CD8-positive, alpha-beta memory T cell (primary cell): ENCODE measurements around the gene EFCAB6. TPM values are rescaled to one million over a fixed set of nuclear protein-coding genes. Genes with fewer than 3 reads are reported as not detected.

Experiments used
- CTCF ChIA-PET: fragments of 350-600 bp; sonication (Branson Sonifier 250); formaldehyde crosslinking; loops from one replicate; lab custom pipeline; 2021; ENCODE audit warnings: antibody characterized with exemption; lab: Charles Lee
- POLR2A ChIA-PET: fragments of 350-600 bp; sonication (Branson Sonifier 250); formaldehyde crosslinking; loops from one replicate; lab custom pipeline; 2021; ENCODE audit warnings: antibody characterized with exemption; lab: Charles Lee
- DNase-seq, 5 donors: peaks; one replicate each; pipeline versions ENCODE4 v3.0.0 to v3.0.0-alpha.2; 2020 to 2022; ENCODE audit warnings: mixed read lengths in 1 of 5
- H3K27ac ChIP-seq: one replicate; pipeline ENCODE4 v1.7.0; 2013; ENCODE audit warnings: low read depth, mild to moderate bottlenecking, low read length, moderate library complexity
- H3K27me3 ChIP-seq: 2 replicates; pipeline ENCODE4 v1.7.0; 2013; ENCODE audit warnings: low read length, mild to moderate bottlenecking; ENCODE audit not compliant: insufficient read depth, poor library complexity, severe bottlenecking
- H3K36me3 ChIP-seq: 2 replicates; pipeline ENCODE4 v1.7.0; 2013; ENCODE audit warnings: mild to moderate bottlenecking, low read length, moderate library complexity; ENCODE audit not compliant: insufficient read depth
- H3K4me1 ChIP-seq: 2 replicates; pipeline ENCODE4 v1.7.0; 2013; ENCODE audit warnings: mild to moderate bottlenecking, low read length, moderate library complexity; ENCODE audit not compliant: insufficient read depth
- H3K4me3 ChIP-seq: 2 replicates; pipeline ENCODE4 v1.7.0; 2013; ENCODE audit warnings: mild to moderate bottlenecking, low read length
- H3K9me3 ChIP-seq: 2 replicates; pipeline ENCODE4 v1.7.0; 2013; ENCODE audit warnings: mild to moderate bottlenecking, low read length
- H3K27ac Mint-ChIP-seq, 8 donors: one replicate each; pipeline ENCODE4 v1.8.0; 2020 to 2021; ENCODE audit warnings: mixed read lengths in 8 of 8, mild to moderate bottlenecking in 6 of 8, inconsistent platforms in 3 of 8, moderate library complexity in 3 of 8
- H3K27me3 Mint-ChIP-seq, 2 donors: one replicate each; pipeline ENCODE4 v1.8.0; 2020 to 2021; ENCODE audit warnings: mixed read lengths in 2 of 2, mild to moderate bottlenecking in 1 of 2, moderate library complexity in 1 of 2
- H3K36me3 Mint-ChIP-seq, 3 donors: one replicate each; pipeline ENCODE4 v1.8.0; 2020 to 2021; ENCODE audit warnings: mixed read lengths in 3 of 3, inconsistent platforms in 1 of 3, mild to moderate bottlenecking in 1 of 3
- H3K4me1 Mint-ChIP-seq, 3 donors: one replicate each; pipeline ENCODE4 v1.8.0; 2020 to 2021; ENCODE audit warnings: mixed read lengths in 3 of 3, inconsistent platforms in 1 of 3, mild to moderate bottlenecking in 1 of 3
- H3K4me3 Mint-ChIP-seq, 7 donors: one replicate each; pipeline ENCODE4 v1.8.0; 2020 to 2021; ENCODE audit warnings: mixed read lengths in 7 of 7, mild to moderate bottlenecking in 6 of 7, moderate library complexity in 4 of 7, inconsistent platforms in 2 of 7
- H3K9me3 Mint-ChIP-seq, 5 donors: one replicate each; pipeline ENCODE4 v1.8.0; 2020 to 2022; ENCODE audit warnings: mixed read lengths in 5 of 5, mild to moderate bottlenecking in 3 of 5, moderate library complexity in 2 of 5, inconsistent platforms in 1 of 5
- polyA plus RNA-seq: library from polyadenylated mRNA; unstranded; fragments of 300-500 nt; fragmentation: Illumina TruSeq; gene quantifications from one replicate; pipeline ENCODE4 v1.2.3, GENCODE V29; 2021
- total RNA-seq, 2 experiments: library from RNA; stranded (reverse); gene quantifications; one replicate each; pipeline ENCODE4 v1.2.3, GENCODE V29; 2021

Gene EFCAB6
- total and polyA plus RNA-seq, 3 experiments from 2014 or later: 0.22 to 0.72 (median 0.64) TPM

- H3K36me3 Mint-ChIP-seq: no peaks in the 10 kb centered on the region
These were observed 186.9 kb downstream of the EFCAB6 start for GRCh38 chr22:43625242-43625641.

DNA sequence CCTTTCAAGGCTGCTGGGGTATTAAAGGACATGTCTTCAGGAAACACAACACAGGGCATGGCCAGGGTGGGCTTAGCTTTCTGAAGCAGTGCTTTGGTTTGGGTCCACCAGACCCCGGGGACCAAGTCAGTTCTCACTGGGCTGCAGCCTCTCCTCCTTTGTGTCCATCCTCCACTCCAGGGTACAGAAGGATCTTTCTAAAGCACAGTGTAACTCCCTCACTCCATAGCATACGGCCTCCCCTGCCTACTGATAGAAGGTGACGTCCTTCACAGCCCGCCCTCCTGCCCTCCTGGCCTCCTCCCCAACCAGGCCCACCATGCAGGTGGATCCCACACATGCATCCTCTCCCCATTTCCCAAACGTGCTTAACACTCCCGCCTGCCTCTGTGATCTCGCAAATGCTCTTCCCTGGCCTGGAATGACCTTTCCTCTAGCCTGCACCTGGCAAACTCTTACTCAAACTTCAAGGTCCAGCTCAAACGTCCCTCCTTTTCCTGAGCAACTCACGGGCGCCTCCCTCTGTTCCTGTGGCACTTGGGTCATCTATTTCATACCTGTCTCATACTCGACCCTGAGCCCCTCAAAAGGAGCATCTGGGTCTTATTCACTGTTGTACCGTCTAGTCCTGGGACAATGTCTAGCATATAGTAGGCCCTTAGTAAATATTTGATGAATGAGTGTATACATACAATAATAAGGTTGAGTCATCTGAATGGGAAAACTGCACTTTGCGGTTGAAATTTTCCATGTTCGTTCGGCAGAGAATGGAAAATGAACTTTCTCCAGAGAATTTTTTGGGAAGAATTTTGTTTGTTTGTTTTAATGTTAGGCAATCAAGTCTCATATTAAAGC, 187.7 kb downstream of the EFCAB6 start:
- Histone ChIP-seq H3K36me3 (no peaks in the 10 kb centered on the region), H3K4me3 (no peak overlapping the region), H3K4me1 (no peaks in the 10 kb centered on the region), H3K27ac (no peak overlapping the region), H3K27me3 (no peaks in the 10 kb centered on the region), H3K9me3 (no peaks in the 10 kb centered on the region)
- Mint-ChIP-seq H3K36me3 (no peaks in the 10 kb centered on the region), H3K27ac (peak overlapping the region in 1 of 8 donors; percentile 72), H3K4me1 (no peaks in the 10 kb centered on the region), H3K27me3 (peaks cover 4 to 5% of the 10 kb centered on the region in 2 donors), H3K9me3 (peaks cover 0 to 6% (median 2%) of the 10 kb centered on the region in 5 donors), H3K4me3 (no peak overlapping the region)
- ChIA-PET CTCF (no interaction called here), POLR2A (no interaction called here)
- DNase-seq: no peak

More at GRCh38 chr22:43625242-43625641, 186.9 kb downstream of the EFCAB6 start:
- H3K27ac Mint-ChIP-seq: no peak overlapping the region
- H3K4me3 Mint-ChIP-seq: no peak overlapping the region
- H3K4me3 ChIP-seq: no peak overlapping the region
- peaks cover 5% of the 10 kb centered on the region in 2 donors for H3K27me3 Mint-ChIP-seq
- no peaks in the 10 kb centered on the region for H3K36me3 ChIP-seq
- H3K4me1 Mint-ChIP-seq: no peaks in the 10 kb centered on the region
- H3K27ac ChIP-seq: no peak overlapping the region
- peaks cover 0 to 2% (median 0%) of the 10 kb centered on the region in 5 donors for H3K9me3 Mint-ChIP-seq
- no peak for DNase-seq
- CTCF ChIA-PET: no interaction called here
- no peaks in the 10 kb centered on the region for H3K27me3 ChIP-seq
- POLR2A ChIA-PET: no interaction called here
- H3K9me3 ChIP-seq: no peaks in the 10 kb centered on the region
- H3K4me1 ChIP-seq: no peaks in the 10 kb centered on the region

GRCh38 chr22:43622886-43623285, 189.2 kb downstream of the EFCAB6 start:
- H3K9me3 ChIP-seq: no peaks in the 10 kb centered on the region
- Mint-ChIP-seq H3K36me3 (no peaks in the 10 kb centered on the region), H3K4me1 (no peaks in the 10 kb centered on the region), H3K4me3 (no peak overlapping the region), H3K27me3 (peaks cover 5 to 13% of the 10 kb centered on the region in 2 donors), H3K27ac (no peak overlapping the region), H3K9me3 (peaks cover 0 to 8% (median 2%) of the 10 kb centered on the region in 5 donors)
- no peaks in the 10 kb centered on the region for H3K4me1 ChIP-seq
- no peaks in the 10 kb centered on the region for H3K36me3 ChIP-seq
- POLR2A ChIA-PET: no interaction called here
- no peaks in the 10 kb centered on the region for H3K27me3 ChIP-seq
- CTCF ChIA-PET: no interaction called here
- DNase-seq: no peak
- no peak overlapping the region for H3K27ac ChIP-seq
- no peak overlapping the region for H3K4me3 ChIP-seq

DNA sequence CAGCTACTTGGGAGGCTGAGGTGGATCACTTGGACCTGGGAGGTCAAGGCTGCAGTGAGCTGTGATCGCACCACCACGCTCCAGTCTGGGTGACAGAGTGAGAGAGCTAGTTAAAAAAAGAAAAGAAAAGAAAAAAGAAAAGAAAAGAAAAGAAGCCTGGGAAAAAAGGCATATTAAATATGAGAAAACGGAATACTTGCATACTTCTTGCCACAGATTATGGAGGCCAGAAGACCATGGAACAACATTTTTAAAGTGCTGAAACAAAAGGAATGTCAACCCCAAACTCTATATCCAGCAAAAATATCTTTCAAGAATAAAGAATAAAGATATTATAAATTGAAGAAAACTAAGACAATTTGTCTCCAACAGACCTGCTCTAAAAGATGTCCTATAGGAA, 191.9 kb downstream of the EFCAB6 start:
- Histone ChIP-seq H3K9me3 (no peaks in the 10 kb centered on the region), H3K4me3 (no peak overlapping the region), H3K27ac (no peak overlapping the region), H3K27me3 (no peaks in the 10 kb centered on the region), H3K4me1 (no peaks in the 10 kb centered on the region), H3K36me3 (no peaks in the 10 kb centered on the region)
- POLR2A ChIA-PET: no interaction called here
- peaks cover 10 to 23% of the 10 kb centered on the region in 2 donors for H3K27me3 Mint-ChIP-seq
- no peaks in the 10 kb centered on the region for H3K36me3 Mint-ChIP-seq
- H3K9me3 Mint-ChIP-seq: peaks cover 0 to 8% (median 2%) of the 10 kb centered on the region in 5 donors
- CTCF ChIA-PET: no interaction called here
- H3K27ac Mint-ChIP-seq: no peak overlapping the region
- no peak overlapping the region for H3K4me3 Mint-ChIP-seq
- no peaks in the 10 kb centered on the region for H3K4me1 Mint-ChIP-seq
- no peak for DNase-seq

GRCh38 chr22:43618517-43618916, 193.6 kb downstream of the EFCAB6 start:
- Histone ChIP-seq H3K27me3 (no peaks in the 10 kb centered on the region), H3K4me1 (no peaks in the 10 kb centered on the region), H3K27ac (no peak overlapping the region), H3K9me3 (no peaks in the 10 kb centered on the region), H3K4me3 (no peak overlapping the region), H3K36me3 (no peaks in the 10 kb centered on the region)
- Mint-ChIP-seq H3K9me3 (peaks cover 0 to 8% (median 2%) of the 10 kb centered on the region in 5 donors), H3K27me3 (peaks cover 9 to 19% of the 10 kb centered on the region in 2 donors), H3K36me3 (no peaks in the 10 kb centered on the region), H3K4me3 (no peak overlapping the region), H3K27ac (no peak overlapping the region), H3K4me1 (no peaks in the 10 kb centered on the region)
- CTCF ChIA-PET: no interaction called here
- DNase-seq: no peak
- POLR2A ChIA-PET: no interaction called here

DNA sequence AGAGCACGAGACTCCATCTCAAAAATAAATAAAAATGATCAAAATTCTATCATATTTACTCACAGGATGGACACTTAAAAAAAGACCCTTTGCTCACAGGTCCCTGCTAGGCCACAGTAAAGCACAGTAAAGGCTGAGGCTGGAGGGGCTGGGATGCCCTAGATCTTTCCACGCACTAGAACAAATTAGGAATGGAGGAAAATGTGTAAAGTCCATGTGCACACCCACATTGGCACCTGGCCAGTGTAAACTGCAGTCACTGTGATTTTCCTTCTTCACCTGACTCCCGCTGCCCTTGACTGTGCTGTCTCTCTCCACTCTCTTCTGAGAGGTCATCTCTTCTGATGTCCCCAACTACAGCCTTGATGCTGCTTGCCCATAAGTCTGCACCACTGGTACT, 195.5 kb downstream of the EFCAB6 start:
- Histone ChIP-seq H3K27me3 (no peaks in the 10 kb centered on the region), H3K4me3 (no peak overlapping the region), H3K36me3 (no peaks in the 10 kb centered on the region), H3K4me1 (no peaks in the 10 kb centered on the region), H3K9me3 (no peaks in the 10 kb centered on the region), H3K27ac (no peak overlapping the region)
- no peak overlapping the region for H3K27ac Mint-ChIP-seq
- peaks cover 14 to 19% of the 10 kb centered on the region in 2 donors for H3K27me3 Mint-ChIP-seq
- POLR2A ChIA-PET: no interaction called here
- H3K4me1 Mint-ChIP-seq: no peaks in the 10 kb centered on the region
- no peaks in the 10 kb centered on the region for H3K36me3 Mint-ChIP-seq
- peaks cover 0 to 8% (median 2%) of the 10 kb centered on the region in 5 donors for H3K9me3 Mint-ChIP-seq
- no peak overlapping the region for H3K4me3 Mint-ChIP-seq
- no peak for DNase-seq
- CTCF ChIA-PET: no interaction called here

DNA sequence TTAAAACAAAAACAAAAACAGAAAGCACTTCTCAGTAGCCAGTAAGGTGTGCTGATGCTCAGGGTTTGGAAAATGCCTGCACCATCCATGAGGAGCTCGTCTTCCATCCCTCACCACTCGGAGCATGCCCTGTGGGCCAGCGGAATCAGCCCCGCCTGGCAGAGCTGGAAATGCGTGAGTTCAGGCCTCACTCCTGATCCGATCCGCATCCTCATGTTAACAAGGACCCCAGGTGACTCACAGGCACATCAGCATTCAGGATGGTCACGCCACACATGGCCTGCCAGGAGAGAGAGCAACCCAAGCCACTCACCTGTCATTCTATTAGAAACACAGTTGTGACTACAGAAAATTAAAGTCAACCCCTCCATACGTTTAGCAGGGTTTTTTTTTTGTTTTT, 211.8 kb downstream of the EFCAB6 start:
- no peaks in the 10 kb centered on the region for H3K9me3 ChIP-seq
- H3K36me3 ChIP-seq: no peaks in the 10 kb centered on the region
- no peak for DNase-seq
- Mint-ChIP-seq H3K4me3 (no peak overlapping the region), H3K36me3 (no peaks in the 10 kb centered on the region), H3K9me3 (peaks cover 0 to 5% (median 1%) of the 10 kb centered on the region in 5 donors), H3K27me3 (peaks cover 0 to 3% of the 10 kb centered on the region in 2 donors), H3K27ac (no peak overlapping the region), H3K4me1 (no peaks in the 10 kb centered on the region)
- H3K27ac ChIP-seq: no peak overlapping the region
- POLR2A ChIA-PET: no interaction called here
- no peak overlapping the region for H3K4me3 ChIP-seq
- H3K27me3 ChIP-seq: no peaks in the 10 kb centered on the region
- CTCF ChIA-PET: no interaction called here
- H3K4me1 ChIP-seq: no peaks in the 10 kb centered on the region

GRCh38 chr22:43592476-43592875, 219.6 kb downstream of the EFCAB6 start:
- Histone ChIP-seq H3K9me3 (no peaks in the 10 kb centered on the region), H3K36me3 (no peaks in the 10 kb centered on the region), H3K4me1 (no peaks in the 10 kb centered on the region), H3K4me3 (no peak overlapping the region), H3K27me3 (no peaks in the 10 kb centered on the region), H3K27ac (no peak overlapping the region)
- peaks cover 0 to 4% (median 0%) of the 10 kb centered on the region in 3 donors for H3K36me3 Mint-ChIP-seq
- H3K4me1 Mint-ChIP-seq: no peaks in the 10 kb centered on the region
- peaks cover 8 to 41% of the 10 kb centered on the region in 2 donors for H3K27me3 Mint-ChIP-seq
- H3K9me3 Mint-ChIP-seq: peaks cover 0 to 12% (median 10%) of the 10 kb centered on the region in 5 donors
- POLR2A ChIA-PET: no interaction called here
- no peak overlapping the region for H3K4me3 Mint-ChIP-seq
- DNase-seq: no peak
- H3K27ac Mint-ChIP-seq: no peak overlapping the region
- CTCF ChIA-PET: no interaction called here
